K562 treated with DMSO at 1 percent for 24 hours (cell line): ENCODE results near the gene KIF25. TPM values are rescaled to one million over a fixed set of nuclear protein-coding genes. Genes with fewer than 3 reads are reported as not detected.

ENCODE experiments used
- total RNA-seq: library from RNA; unstranded; fragments of 300-600 nt; gene quantifications from 2 replicates; pipeline ENCODE4 v1.2.3, GENCODE V29; 2022; ENCODE audit warnings: low read depth; ENCODE audit not compliant: insufficient read depth

The KIF25 gene, protein sequence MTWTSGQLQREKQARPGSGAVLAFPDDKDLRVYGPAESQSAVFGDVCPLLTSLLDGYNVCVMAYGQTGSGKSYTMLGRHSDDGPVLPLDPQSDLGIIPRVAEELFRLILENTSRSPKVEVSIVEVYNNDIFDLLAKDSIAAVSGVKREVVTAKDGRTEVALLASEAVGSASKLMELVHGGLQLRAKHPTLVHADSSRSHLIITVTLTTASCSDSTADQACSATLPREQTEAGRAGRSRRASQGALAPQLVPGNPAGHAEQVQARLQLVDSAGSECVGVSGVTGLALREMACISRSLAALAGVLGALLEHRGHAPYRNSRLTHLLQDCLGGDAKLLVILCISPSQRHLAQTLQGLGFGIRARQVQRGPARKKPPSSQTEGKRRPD
- total RNA-seq: not detected in 2 replicates

GRCh38 chr6:167997642-167998041 is at the start of gene KIF25:
KIF25 (plus strand) TSS chr6:167997671; CDS start chr6:168029586, 31,915 bp downstream.

GRCh38 chr6:168078943-168079405 is 81.5 kb downstream of the KIF25 start, which contains the start of gene FRMD1:
FRMD1 (minus strand) TSS chr6:168079212; CDS start chr6:168079094, 118 bp downstream.

Other genes with a start within 250 kb of the KIF25 start
- gene AFDN, start 170.8 kb upstream of the KIF25 start, total RNA-seq: 116 and 125 TPM in 2 replicates
- gene FRMD1, start 81.5 kb downstream of the KIF25 start, total RNA-seq: 0.12 TPM in 1 of 2 replicates, not detected in the other